Stimulated activated CD4-positive, alpha-beta T cell treated with anti-CD3 and anti-CD28 coated beads, TNF-alpha, amount 100 ng/mL, for 24 hours (primary cell): ENCODE data around the gene HTR1D.

Experiments
- DNase-seq, 3 experiments: peaks; one replicate each; pipeline ENCODE4 v3.0.0-alpha.2; 2020; ENCODE audit warnings: low read depth in 3 of 3

HTR1D gene

DNA sequence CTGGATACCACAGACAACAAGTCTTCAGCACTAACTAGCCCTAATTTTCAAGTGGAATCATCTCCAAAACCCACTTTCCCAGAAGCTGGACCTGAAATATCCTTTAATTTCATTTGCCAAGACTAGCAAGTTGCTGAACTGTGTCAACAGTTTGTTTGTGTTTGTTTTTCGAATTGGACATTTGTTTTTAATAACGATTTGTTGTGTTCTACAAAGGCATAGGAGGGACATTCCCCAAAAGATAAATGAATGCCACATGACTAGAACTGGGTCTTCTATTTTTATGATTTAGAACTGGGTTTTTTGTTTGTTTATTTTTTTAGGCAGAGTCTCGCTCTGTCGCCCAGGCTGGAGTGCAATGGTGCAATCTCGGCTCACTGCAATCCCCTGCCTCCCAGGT is 66.6 kb downstream of the HTR1D start:
- DNase-seq = no peak

DNA sequence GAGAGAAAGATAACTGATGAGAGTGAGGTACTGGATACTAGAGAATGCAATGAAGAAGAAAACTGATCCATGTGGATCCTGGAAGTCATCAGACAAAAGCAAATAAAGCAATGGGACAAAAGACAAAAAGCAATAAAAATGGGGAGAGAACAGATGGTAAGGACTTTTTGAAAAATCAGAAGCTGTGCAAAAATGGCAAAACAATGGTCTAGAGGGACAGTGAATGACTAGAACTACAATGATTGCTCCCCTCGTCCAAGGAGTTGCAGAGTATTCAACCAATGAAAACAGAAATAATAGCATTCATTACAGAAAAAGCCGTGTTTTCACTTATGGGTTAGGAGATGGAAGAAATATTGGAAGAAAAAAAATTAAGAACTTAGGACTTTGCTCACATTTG is 67.2 kb downstream of the HTR1D start:
- DNase-seq = no peak

DNA sequence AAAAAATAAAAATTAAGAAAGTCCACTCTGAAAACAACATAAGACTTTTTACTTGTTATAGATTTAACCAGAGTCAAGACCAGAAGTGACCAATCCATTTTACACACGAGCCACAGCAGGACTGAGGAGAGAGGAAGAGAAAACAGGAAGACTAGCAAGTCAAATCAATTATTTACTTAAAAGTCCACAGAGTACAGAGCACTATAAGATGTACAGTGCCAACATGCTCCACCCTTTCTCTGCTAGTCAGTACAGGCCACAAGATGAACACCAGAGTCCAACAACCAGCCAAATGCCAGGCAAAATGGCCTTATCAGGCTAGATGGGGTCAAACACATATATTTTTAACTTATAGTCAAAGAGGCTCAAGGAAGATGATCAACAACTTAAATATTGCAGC is 68.2 kb downstream of the HTR1D start:
- DNase-seq = no peak

DNA sequence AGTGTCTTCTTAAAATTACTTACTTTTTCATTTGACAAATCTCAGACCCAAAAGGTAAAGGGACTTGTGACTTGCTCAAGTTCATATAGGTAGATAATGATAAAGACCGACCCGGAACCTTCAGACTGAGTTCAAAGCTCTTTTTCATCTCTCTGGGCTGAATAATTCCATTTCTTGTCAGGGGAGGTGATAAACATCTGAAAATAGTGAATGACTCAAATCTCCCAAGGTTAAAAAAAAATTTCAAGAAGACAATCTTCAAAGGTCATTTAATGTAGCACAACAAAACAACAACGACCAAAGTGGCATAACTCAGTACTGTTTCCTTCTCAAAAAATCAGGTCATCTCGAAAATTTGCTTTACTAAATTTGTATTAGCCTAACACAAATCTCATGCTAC is 69.2 kb downstream of the HTR1D start:
- DNase-seq = no peak
